Measurements from ENCODE around the gene EMILIN1. TPM values are rescaled to one million over a fixed set of nuclear protein-coding genes. Genes with fewer than 3 reads are reported as not detected.

The EMILIN1 gene
- total RNA-seq, 1 donor from 2014 or later, result 0.95 TPM

DNA sequence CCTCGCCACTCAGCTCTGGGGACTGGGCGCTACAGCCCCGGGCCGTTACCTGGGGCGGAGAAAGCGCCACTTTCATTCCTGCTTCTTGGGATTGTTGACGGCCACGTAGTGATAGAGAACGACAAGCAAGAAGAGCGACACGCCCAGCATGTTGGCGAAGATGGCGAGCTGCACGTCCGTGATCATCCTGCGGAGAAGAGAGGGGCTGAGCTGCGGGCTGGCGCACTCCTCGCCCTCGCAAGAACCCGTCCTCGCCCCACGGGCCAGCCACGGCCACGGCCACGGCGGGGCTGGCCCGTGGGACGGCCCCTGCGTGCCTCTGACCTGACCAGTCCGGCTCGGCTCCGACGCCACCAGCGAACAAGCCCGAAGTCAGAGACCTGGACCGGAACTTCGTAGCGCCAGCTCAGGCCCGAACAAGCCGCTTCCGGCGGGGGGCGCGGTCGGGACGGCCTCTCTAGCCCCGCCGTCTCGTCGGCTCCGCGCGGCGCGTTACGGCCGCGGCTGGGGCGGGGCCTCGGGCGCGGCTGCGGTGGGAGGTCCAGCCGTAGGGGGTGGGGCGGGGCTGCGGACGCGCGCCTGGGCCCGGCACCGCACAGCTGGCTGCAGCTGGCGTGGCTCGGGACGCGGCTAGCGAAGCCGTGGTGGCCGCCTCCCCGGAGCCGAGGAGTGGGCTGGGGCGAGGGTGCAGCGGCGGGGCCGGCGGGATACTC lies 7.0 kb upstream of the EMILIN1 start, which contains the start of gene OST4:
Gene OST4 (minus strand): TSS at position 378 of the 713 bp plus-strand sequence.
- Histone ChIP-seq H3K9me3 (ENCODE audit: insufficient read depth, low read depth, low read length) (no peaks in the 10 kb centered on the region), H3K27ac (ENCODE audit: low read depth, low read length) (peak within 1 kb of the TSS; percentile 86), H3K4me2 (ENCODE audit: low read length) (peak within 1 kb of the TSS; percentile 97), H3K36me3 (ENCODE audit: insufficient read depth, low read length) (peaks cover 20% of the 10 kb centered on the region), H4K20me1 (ENCODE audit: insufficient read depth, low read length) (peaks cover 38% of the 10 kb centered on the region), H3K4me1 (ENCODE audit: insufficient read depth, low read length) (peaks cover 50% of the 10 kb centered on the region), H2AFZ (ENCODE audit: low read depth, low read length) (peak within 1 kb of the TSS; percentile 62), H3K9ac (ENCODE audit: low read length) (peak within 1 kb of the TSS; percentile 96), H3K27me3 (ENCODE audit: insufficient read depth, low read length) (no peaks in the 10 kb centered on the region), H3K79me2 (ENCODE audit: insufficient read depth, low read length) (peaks cover 46% of the 10 kb centered on the region), H3K4me3 (ENCODE audit: insufficient read depth, low read depth, low read length) (peak within 1 kb of the TSS; percentile 98)
- no peaks in the 10 kb centered on the region for H3K27me3 Mint-ChIP-seq (ENCODE audit: low read depth, unreplicated experiment)
- peak within 1 kb of the TSS; percentile 94 for H3K27ac Mint-ChIP-seq (ENCODE audit: unreplicated experiment)
- peak within 1 kb of the TSS; percentile 98 for H3K4me3 Mint-ChIP-seq (ENCODE audit: unreplicated experiment)
- DNase-seq (ENCODE audit: low read depth) (peak; percentile 87), FAIRE-seq (no peak)
- H3K9me3 Mint-ChIP-seq (ENCODE audit: unreplicated experiment), result no peaks in the 10 kb centered on the region
- peaks cover 13% of the 10 kb centered on the region for H3K36me3 Mint-ChIP-seq (ENCODE audit: low read depth, unreplicated experiment)
- TF ChIP-seq EZH2 (IDR thresholded peaks at IDR 0.05; ENCODE audit: insufficient read depth, low read length), result no peak
- TF ChIP-seq, protein P1, sequence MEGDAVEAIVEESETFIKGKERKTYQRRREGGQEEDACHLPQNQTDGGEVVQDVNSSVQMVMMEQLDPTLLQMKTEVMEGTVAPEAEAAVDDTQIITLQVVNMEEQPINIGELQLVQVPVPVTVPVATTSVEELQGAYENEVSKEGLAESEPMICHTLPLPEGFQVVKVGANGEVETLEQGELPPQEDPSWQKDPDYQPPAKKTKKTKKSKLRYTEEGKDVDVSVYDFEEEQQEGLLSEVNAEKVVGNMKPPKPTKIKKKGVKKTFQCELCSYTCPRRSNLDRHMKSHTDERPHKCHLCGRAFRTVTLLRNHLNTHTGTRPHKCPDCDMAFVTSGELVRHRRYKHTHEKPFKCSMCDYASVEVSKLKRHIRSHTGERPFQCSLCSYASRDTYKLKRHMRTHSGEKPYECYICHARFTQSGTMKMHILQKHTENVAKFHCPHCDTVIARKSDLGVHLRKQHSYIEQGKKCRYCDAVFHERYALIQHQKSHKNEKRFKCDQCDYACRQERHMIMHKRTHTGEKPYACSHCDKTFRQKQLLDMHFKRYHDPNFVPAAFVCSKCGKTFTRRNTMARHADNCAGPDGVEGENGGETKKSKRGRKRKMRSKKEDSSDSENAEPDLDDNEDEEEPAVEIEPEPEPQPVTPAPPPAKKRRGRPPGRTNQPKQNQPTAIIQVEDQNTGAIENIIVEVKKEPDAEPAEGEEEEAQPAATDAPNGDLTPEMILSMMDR (IDR thresholded peaks at IDR 0.05; ENCODE audit: insufficient read depth, low read depth, low read length), result no peak
- peaks cover 36% of the 10 kb centered on the region for H3K4me1 Mint-ChIP-seq (ENCODE audit: low read depth, unreplicated experiment)

DNA sequence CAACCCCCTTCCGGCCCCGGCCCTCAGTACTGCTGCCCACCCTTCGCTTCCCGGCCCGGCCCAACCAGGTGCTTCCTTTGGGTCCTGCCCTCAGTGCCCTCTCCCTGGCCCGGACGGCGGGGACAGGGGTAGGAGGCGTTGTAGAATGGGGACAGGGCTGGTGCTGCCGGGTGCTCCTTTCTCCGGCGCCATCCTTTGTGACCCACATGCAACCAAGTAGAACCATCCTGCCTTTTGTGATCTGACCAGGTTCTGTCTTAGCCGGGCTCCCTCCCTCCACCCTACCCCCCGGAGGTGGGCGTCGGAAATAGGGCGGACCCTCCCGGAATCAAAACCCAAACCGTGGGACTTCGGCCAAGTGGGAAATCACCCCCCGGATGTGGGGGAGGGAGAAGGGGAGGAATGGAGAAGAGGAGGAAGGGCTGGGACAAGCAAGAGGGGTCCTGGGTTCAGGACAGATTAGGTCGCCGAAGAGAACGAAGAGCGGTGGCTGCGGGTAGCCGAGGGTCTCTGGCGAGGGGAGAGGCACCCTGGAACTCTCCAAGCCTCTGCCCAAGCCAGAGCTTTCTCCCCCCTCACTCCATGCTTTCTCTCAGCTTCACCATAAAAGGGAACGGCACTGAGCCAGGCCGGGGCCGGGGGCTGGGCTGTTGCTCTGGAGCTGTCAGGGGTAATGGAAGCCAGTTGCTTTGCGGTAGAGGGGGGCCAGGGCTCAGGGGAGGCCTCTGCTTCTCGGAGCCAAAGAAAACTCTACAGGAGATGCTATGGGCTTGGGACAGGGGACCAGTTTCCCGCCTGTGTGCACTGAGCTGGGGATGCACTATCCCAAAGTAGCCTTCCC lies 6.2 kb upstream of the EMILIN1 start:
- H4K20me1 ChIP-seq (ENCODE audit: insufficient read depth, low read length), result peaks cover 36% of the 10 kb centered on the region
- H3K9me3 ChIP-seq (ENCODE audit: insufficient read depth, low read depth, low read length), result no peaks in the 10 kb centered on the region
- peaks cover under 1% of the 10 kb centered on the region for H3K27me3 Mint-ChIP-seq (ENCODE audit: low read depth, unreplicated experiment)
- H3K4me1 ChIP-seq (ENCODE audit: insufficient read depth, low read length), result peaks cover 50% of the 10 kb centered on the region
- peak overlapping the region; percentile 81 for H3K4me3 Mint-ChIP-seq (ENCODE audit: unreplicated experiment)
- H3K79me2 ChIP-seq (ENCODE audit: insufficient read depth, low read length), result peaks cover 43% of the 10 kb centered on the region
- peak overlapping the region; percentile 96 for H3K9ac ChIP-seq (ENCODE audit: low read length)
- peak overlapping the region; percentile 86 for H3K27ac Mint-ChIP-seq (ENCODE audit: unreplicated experiment)
- FAIRE-seq (no peak), DNase-seq (ENCODE audit: low read depth) (peak; percentile 70)
- peaks cover 13% of the 10 kb centered on the region for H3K36me3 Mint-ChIP-seq (ENCODE audit: low read depth, unreplicated experiment)
- TF ChIP-seq, protein P1 (IDR thresholded peaks at IDR 0.05; ENCODE audit: insufficient read depth, low read depth, low read length), result no peak
- no peak for TF ChIP-seq EZH2 (IDR thresholded peaks at IDR 0.05; ENCODE audit: insufficient read depth, low read length)
- peaks cover 36% of the 10 kb centered on the region for H3K4me1 Mint-ChIP-seq (ENCODE audit: low read depth, unreplicated experiment)
- H3K9me3 Mint-ChIP-seq (ENCODE audit: unreplicated experiment), result no peaks in the 10 kb centered on the region
- peak overlapping the region; percentile 97 for H3K4me2 ChIP-seq (ENCODE audit: low read length)
- peak overlapping the region; percentile 43 for H3K27ac ChIP-seq (ENCODE audit: low read depth, low read length)
- peak overlapping the region; percentile 62 for H2AFZ ChIP-seq (ENCODE audit: low read depth, low read length)
- peaks cover 19% of the 10 kb centered on the region for H3K36me3 ChIP-seq (ENCODE audit: insufficient read depth, low read length)
- peak overlapping the region; percentile 98 for H3K4me3 ChIP-seq (ENCODE audit: insufficient read depth, low read depth, low read length)
- H3K27me3 ChIP-seq (ENCODE audit: insufficient read depth, low read length), result no peaks in the 10 kb centered on the region

All from astrocyte (in vitro differentiated cells and primary cell).